ENCODE measurements around the gene CXCL8.

DNA sequence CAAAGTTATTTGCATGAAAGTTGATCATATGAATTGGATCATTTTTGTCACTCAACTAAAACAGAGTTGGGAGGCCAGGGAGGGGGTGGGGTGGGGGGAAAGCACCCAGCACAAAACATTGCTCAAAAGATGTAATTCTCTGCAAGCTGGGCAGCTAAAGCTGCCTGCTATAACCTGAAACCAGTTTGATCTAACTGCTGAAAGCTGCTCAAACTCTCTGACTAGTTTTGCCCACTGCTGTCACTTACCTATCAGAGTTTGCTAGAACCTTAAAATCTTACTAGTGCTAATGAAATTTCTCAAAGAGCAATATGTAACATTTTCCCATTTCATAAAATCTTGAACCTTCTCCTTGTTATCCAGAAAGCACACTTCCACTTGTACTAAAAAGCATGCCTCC, 10.4 kb downstream of the CXCL8 start:
- no peak for TF ChIP-seq CTCF (IDR thresholded peaks at IDR 0.05)
- TF ChIP-seq POLR2A (IDR thresholded peaks at IDR 0.05; ENCODE audit: low read length) = no peak
- no peak for TF ChIP-seq CHD4 (IDR thresholded peaks at IDR 0.05; ENCODE audit: borderline replicate concordance)
- no peak for TF ChIP-seq HDAC2 (IDR thresholded peaks at IDR 0.05)
- TF ChIP-seq EP300 (IDR thresholded peaks at IDR 0.05) = no peak

Data from A549 (cell line).